GM18502 (cell line): ENCODE measurements around the gene NACAD.

ENCODE experiments used
- ATAC-seq: cut with Tn5 transposase; IDR thresholded peaks from one replicate; pipeline ENCODE4 v1.9.1; 2021; ENCODE audit warnings: mild to moderate bottlenecking; ENCODE audit not compliant: unreplicated experiment, poor library complexity

NACAD gene

GRCh38 chr7:45075871-45076796 is 12.6 kb downstream of the NACAD start:
- no peak for ATAC-seq

DNA sequence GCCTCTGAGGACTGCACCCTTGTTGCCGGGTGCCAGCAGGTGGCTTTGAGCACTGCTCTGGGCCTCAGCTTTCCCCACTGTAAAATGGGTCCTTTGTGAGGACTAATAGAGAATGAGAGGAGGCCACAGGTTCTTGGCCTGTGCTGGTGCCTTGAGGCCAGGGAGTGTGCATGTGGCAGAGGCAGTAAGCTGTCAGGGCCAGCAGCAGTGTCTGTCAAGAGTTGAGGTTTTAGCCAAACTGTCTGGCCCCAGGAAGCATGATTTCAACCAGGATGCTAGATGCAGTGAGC is 13.5 kb downstream of the NACAD start:
- ATAC-seq, result no peak

DNA sequence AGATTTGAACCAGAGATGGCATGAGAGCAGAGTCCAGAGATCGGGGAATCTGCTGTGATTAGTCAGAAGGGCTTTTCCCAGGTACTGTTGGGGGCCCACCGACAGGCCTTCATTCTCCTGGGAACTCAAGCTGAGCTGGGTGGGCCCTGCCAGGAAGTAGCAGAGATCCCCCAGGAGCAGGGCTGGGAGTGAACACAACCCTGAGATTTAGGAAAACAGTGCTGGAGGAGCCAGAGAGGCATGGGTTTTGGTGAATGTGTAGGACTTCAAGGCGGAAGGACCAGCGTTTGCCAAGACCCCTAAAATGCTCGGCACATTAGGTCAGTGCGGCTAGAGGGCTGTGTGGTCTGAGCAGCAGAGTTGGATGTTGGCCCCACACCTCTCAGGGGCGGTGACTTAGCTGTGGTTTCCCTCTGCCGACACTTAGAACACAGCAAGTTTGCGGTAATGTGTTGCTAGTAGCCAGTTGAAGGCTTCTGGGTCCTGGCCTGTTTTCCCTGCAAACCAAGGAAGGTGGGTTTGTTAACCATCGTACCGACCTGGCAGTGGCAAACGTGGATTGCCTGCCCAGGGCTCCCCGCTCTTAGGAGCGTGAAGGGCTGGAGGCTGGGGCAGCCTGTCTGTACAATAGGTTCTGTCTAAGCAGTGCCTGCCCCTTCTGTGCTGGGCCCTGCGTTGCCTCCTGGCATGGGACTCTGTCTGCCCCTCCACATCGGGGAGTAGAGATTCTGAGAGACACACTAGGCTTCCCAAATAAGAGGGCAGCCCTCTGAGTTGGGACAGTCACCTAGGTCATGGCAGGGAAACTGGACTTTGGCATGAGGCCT is 14.0 kb downstream of the NACAD start:
- no peak for ATAC-seq

DNA sequence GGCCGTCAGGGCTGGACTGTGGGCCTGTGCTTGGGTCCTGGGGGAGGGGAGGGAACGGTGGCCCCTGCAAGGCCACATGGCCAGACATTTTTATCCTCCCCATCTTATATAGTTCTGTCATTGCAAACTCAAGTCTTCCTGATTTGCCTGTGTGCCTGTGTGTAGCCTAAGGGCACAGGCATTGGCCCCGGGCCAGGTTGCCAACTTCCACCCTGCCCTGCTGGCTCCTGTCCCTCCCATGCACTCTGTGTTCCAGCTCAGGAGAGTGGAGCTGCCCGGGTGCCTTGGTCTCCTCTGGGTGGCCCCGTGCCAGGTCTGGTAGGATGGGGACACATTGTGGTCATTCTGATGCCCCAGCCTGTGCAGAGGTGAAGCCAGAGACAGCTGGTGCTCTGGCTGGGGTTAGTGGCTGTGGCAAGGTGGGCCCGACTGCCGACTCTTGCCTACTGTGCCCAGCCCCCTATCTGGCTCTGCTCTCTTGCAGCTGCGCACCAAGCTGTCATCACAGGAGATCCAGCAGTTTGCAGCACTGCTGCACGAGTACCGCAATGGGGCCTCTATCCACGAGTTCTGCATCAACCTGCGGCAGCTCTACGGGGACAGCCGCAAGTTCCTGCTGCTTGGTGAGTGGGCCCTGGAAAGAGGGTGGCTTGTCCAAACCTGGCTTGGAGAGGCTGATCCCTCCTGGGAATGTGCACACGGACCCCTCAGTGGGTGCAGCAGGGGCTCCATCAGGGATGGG is 14.8 kb downstream of the NACAD start:
- ATAC-seq, result no peak

DNA sequence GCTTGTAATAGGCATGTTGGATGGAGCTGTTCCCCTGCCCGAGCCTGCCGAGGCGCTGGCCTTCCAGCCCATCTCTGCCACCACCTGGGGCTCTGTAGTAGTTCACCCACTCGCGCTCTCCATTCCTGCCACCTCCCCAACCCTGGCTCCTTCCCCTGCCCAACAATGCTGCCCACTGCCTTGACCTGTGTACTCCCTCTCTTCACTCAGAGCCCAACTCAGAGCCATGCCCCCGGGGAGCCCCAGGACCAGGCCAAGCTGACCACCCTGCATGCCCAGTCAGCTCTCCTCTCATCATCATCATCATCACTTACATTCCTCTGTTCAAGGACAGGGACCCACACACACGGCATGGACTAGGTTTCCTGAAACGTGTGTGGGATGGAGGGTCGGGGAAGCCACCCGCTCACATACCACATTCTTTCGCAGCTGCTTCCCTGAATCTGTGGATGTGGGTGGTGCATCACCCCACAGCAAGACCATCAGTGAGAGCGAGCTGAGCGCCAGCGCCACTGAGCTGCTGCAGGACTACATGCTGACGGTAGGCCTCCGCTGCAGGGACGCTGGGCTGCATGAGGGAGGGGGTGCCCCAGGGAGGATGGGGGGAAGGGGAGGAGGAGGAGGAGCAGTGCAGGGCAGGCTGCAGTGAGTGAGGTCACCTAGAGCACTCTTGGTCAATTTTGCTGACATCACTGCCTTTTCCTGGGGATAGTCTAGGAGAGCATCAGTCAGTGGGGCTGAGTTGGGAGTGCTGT is 15.6 kb downstream of the NACAD start:
- no peak for ATAC-seq

DNA sequence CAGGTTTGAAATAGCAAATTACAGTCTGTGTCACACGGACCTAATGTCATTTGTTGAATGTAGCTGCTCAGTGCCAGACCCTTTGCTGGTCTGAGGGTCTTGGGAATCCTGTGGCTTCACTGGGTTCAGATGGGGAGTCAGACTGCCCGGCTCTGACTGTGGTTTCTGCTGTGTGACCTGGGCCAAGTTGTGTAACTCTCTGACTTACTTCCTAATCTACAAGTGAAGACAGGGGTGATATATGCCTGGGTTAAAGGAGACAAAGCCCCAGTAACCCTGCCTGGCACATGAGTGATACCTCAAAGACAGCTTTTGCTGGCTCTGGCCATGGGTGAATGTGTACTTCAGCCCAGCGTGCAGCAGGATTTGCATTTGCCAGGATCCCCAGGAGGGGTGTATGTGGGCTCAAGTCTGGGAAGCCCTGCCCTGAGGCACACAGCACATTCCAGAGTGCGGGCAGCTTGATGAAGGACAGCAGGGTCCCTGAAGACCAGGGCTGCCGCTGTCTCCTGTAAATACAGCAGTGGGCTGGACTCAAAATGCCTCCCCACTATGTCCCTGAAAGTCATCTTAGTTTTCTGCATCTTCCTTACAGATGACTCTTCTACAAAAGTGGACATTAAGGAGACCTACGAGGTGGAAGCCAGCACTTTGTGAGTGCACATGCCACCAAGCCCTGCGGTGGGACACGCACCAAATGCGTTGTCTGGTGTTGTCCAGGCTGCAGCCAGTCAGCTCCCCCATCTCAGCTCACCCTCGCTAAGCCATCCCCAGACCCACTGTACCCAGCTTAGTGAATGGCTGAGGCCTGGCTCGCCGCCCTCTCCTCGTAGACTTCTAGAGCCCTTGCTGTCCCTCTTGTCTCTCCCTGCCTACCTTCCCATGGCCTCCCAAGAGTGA is 16.4 kb downstream of the NACAD start:
- no peak for ATAC-seq

DNA sequence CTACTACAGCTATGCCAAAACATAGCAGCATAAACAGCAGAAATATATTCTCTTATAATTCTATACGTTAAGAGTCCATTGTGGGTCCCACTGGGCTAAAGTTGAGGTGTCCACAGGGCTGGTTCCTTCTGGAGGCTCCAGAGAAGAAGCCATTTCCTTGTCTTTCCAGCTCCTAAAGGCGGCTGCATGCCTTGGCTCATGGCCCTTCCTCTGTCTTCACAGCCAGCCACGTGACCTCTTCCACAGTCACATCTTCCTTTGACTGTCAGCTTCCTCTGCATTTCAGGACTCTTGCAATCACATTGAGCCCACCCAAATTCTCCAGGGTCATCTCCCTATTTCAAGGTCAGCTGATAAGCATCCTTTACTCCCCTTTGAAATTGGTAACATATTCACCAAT is 17.2 kb downstream of the NACAD start:
- ATAC-seq, result no peak

DNA sequence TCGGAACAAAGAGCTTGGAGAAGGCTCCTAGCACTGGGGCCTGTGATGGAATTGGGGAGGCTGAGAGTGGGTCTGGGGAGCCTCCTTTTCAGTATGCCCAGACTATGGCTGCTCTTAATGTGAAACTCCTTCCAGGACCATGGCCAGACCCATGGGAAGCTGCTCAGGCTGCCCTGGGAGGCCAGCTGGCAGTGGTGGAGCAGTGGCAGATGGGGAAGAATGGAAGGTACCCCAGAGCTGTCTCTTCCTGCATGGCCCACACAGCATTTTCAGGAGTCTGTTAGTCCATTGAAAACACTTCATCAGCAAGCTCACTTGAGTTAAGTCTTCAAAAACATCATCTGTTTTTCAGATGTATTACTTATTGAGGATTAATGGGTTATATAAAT is 18.5 kb downstream of the NACAD start:
- no peak for ATAC-seq

GRCh38 chr7:45069444-45070253 is 19.1 kb downstream of the NACAD start:
- ATAC-seq, result no peak

DNA sequence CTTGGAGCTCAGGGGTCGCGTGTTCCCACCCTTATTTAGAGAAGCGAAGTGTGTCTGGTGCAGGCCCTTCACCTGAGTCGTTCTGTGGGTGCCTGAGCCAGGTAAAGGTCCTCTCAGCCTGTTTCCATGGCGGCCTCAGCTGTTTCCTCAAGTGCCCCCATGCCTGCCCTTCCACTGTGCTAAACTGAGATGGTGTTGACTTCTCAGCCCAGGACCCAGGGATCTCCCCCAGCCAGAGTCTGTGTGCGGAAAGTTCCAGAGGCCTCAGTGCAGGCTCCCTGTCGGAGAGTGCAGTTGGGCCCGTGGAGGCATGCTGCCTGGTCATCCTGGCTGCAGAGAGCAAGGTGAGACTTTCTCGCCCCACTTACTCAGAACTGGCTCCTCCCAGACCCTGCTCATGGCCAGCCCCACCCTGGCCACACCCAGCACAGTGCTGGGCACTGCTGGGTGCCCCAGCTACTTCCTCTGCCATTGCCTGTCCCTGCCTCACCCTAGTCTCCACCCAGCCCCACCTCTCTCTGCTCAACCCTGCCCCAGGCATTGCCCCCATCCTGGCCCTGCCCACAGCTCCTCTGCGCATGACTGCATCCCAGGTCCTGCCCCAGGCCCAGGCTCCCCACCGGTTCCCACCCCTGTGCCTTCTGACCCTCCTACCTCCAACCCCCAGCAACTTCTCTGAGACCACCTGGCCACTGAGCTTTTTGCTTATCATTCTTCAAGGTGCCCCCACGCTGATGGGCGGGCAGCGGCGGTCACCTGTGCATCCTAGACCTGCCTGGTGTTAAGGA is 20.3 kb downstream of the NACAD start:
- ATAC-seq, result no peak

GRCh38 chr7:45067582-45067981 is 21.2 kb downstream of the NACAD start:
- no peak for ATAC-seq

GRCh38 chr7:45066409-45066808 is 22.4 kb downstream of the NACAD start:
- ATAC-seq, result no peak

GRCh38 chr7:45065031-45065995 is 23.5 kb downstream of the NACAD start:
- no peak for ATAC-seq

GRCh38 chr7:45064047-45064725 is 24.6 kb downstream of the NACAD start:
- ATAC-seq, result no peak

GRCh38 chr7:45061806-45062425 is 26.9 kb downstream of the NACAD start:
- ATAC-seq, result no peak

GRCh38 chr7:45061352-45061751 is 27.4 kb downstream of the NACAD start:
- ATAC-seq, result no peak
